ENCODE results near the gene DENND1A.
"Not testable (repeated sequence)": the region's sequence is repeated elsewhere in the genome, so short reads cannot be mapped to it uniquely, and the experiment has no call there.

Gene DENND1A

DNA sequence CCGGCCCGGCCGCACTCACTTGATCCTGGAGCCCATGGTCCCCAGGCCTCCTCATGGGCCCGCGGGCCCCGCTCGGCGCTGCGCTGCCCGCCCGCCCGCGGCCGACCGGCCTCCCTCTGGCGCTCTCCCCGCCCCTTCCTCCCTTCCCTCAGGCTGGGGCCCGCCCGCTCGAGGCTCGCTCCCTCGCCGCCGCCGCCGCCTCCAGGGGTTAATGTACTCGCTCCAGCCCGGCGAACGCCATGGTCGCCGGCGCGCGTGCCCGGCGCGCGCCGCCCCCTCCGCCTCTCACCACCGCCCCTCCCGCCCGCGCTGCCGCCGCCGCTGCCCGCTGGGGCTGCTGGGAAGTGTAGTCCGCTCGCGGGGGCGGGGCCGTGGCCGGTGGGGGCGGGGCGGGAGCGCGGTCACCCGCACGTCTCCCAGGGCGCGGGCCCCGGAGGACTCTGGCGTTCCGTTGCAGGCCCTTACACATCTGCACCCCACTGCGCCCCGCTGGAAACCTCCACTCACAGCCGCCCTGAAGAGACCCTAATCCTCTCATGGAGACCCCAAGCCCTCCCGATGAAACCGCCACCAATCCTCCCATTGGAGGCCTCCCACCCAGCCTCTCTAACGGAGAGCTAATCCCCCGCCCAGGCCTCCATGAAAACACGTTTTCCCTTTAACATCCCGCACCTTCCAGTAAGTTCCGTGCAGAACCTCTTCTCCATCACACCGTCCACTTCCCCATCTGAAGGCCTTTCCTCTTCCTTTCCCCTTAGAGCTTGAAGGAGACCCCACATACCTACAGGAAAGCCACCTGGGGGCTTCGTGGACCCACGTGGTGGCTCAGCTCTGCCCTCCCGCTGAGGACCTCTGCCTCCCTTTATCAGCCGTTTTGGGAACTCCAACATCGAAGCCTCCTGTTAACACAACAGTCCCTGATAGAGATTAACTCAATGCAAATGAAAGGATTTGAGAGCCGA is at the start of gene DENND1A:
Gene DENND1A (minus strand): TSS at position 257 of the 962 bp plus-strand sequence. CDS start 221 bp downstream, at position 36.
- DNase-seq (ENCODE audit: extremely low read depth in 1 of 2, low read depth in 1 of 2): peak; percentile 57 to 81

GRCh38 chr9:123978981-123979380 is 49.1 kb upstream of the DENND1A start:
- DNase-seq (ENCODE audit: extremely low read depth in 1 of 2, low read depth in 1 of 2): no peak

GRCh38 chr9:123976579-123976978 is 46.7 kb upstream of the DENND1A start:
- DNase-seq (ENCODE audit: extremely low read depth in 1 of 2, low read depth in 1 of 2): not testable (repeated sequence)

GRCh38 chr9:123975871-123976270 is 45.9 kb upstream of the DENND1A start:
- DNase-seq (ENCODE audit: extremely low read depth in 1 of 2, low read depth in 1 of 2): no peak

DNA sequence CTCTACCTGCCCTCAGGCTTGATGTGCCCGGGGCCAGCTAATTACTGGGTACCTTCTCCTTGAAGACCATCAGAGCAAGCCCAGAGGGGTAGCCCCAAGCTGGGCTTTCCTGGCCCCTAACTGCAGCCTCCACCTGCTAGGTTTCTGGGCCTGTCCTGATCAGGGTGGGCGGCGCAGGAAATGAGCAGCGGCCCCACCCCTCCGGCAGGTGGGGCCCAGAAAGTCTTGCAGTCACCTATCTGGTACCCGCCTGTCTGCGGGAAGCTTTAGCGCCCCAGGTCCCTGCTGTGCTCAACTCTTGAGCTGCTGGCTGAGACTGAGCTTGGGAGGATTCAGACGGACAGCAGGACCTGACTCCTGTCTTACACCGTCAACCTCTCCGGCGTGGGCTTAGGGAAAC is 44.5 kb upstream of the DENND1A start:
- DNase-seq (ENCODE audit: extremely low read depth in 1 of 2, low read depth in 1 of 2): no peak

DNA sequence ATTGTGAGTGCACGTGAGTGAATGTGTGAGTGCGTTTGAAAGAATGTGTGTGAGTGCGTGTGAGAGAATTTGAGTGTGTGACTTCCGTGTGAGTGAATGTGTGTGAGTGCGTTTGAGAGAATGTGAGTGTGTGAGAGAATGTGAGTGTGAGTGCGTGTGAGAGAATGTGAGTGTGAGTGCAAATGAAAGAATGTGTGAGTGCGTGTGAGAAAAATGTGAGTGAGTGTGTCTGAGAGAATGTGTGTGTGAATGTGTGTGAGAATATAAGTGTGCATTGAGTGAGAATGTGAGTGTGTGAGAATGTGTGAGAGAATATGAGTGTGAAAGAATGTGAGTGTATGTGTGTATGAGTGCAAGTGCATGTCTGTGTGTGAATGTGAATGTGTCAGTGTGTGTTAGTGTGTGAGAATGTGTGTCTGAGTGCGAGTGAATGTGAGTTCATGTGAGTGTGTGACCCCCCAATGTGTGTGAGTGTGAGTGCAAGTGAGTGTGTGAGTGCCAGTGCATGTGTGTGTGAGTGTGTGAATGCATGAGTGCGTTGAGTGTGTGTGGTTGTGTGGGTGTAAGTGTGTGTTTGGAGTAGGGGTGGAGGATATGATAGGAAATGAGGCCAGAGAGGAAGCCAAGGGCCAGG is 43.8 kb upstream of the DENND1A start:
- no peak for DNase-seq (ENCODE audit: extremely low read depth in 1 of 2, low read depth in 1 of 2)

DNA sequence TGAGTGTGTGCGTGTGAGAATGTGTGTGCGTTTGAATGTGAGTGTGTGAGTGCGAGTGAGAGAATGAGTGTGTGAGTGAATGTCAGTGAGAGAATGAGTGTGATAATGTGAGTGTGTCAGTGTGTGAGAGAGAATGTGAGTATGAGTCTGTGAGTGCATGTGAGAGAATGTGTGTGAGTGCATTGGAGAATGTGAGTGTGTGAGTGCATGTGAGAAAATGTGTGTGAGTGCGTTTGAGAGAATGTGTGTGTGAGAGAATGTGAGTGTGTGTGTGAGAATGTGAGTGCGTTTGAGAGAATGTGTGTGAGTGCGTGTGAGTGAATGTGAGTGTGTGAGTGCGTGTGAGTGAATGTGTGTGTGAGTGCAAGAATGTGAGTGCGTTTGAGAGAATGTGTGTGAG is 42.7 kb upstream of the DENND1A start:
- no peak for DNase-seq (ENCODE audit: extremely low read depth in 1 of 2, low read depth in 1 of 2)

- DNase-seq (ENCODE audit: extremely low read depth in 1 of 2, low read depth in 1 of 2): no peak
Observed at GRCh38 chr9:123967323-123967722, 37.4 kb upstream of the DENND1A start.

- no peak for DNase-seq (ENCODE audit: extremely low read depth in 1 of 2, low read depth in 1 of 2)
Observed at GRCh38 chr9:123965801-123966686, 36.1 kb upstream of the DENND1A start.

DNA sequence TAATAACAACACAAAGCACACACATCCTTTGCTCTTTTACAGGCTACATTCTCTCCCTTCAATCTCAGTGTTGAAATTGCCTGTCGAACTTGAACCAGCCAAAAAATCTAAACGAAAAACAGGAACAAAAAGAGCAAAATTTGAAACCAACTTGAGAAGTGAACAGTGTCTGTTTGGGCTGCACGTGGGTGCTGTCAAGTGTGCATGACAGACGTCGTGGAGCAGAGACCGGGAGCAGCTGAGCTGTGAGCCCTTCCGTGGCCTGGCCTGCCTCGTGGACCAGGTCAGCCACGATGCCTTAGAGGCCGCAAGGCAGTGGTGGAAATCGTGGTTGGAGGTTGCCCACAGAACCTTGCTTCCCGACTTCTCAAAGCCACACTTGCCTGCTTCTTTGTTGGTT is 34.8 kb upstream of the DENND1A start:
- no peak for DNase-seq (ENCODE audit: extremely low read depth in 1 of 2, low read depth in 1 of 2)

- no peak for DNase-seq (ENCODE audit: extremely low read depth in 1 of 2, low read depth in 1 of 2)
Observed at GRCh38 chr9:123960965-123961364, 31.0 kb upstream of the DENND1A start.

DNA sequence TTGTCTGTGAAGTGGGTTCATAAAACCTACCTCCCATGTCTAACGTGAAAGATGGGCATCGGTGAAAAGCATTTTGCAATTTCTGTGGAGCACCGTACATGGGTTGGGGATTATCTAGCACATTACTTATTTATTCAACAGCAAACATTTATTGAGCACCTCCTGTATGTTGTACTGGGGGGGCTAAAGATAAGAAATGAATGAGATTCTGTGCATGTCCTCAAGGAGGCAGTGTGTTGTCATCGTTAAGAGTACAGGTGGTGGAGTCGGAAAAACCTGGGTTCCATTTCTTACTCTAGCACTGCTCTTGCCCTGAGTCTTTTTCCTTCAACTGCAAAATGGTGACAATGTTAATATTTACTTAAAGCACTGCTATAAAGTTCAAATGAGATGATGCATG is 30.4 kb upstream of the DENND1A start:
- DNase-seq (ENCODE audit: extremely low read depth in 1 of 2, low read depth in 1 of 2): no peak

- DNase-seq (ENCODE audit: extremely low read depth in 1 of 2, low read depth in 1 of 2): no peak
Observed at GRCh38 chr9:123959787-123960186, 29.9 kb upstream of the DENND1A start.

GRCh38 chr9:123957731-123958130 is 27.8 kb upstream of the DENND1A start:
- DNase-seq (ENCODE audit: extremely low read depth in 1 of 2, low read depth in 1 of 2): no peak

- no peak for DNase-seq (ENCODE audit: extremely low read depth in 1 of 2, low read depth in 1 of 2)
Observed at GRCh38 chr9:123957168-123957721, 27.3 kb upstream of the DENND1A start.

DNA sequence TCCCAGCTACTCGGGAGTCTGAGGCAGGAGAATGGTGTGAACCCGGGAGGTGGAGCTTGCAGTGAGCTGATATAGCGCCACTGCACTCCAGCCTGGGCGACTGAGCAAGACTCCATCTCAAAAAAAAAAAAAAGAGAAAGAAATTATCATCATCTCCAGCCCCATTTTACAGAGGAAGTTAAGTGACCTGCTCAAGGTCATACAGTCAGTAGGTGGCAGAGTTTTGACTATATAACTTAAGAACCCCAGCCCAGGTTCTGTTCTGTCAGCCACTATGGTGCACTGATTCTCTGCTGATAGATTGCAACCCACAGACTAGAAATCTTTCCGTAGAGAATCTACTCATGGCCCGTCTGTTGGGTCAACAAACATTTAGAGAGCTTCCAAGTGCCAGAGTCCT is 25.7 kb upstream of the DENND1A start:
- no peak for DNase-seq (ENCODE audit: extremely low read depth in 1 of 2, low read depth in 1 of 2)

DNA sequence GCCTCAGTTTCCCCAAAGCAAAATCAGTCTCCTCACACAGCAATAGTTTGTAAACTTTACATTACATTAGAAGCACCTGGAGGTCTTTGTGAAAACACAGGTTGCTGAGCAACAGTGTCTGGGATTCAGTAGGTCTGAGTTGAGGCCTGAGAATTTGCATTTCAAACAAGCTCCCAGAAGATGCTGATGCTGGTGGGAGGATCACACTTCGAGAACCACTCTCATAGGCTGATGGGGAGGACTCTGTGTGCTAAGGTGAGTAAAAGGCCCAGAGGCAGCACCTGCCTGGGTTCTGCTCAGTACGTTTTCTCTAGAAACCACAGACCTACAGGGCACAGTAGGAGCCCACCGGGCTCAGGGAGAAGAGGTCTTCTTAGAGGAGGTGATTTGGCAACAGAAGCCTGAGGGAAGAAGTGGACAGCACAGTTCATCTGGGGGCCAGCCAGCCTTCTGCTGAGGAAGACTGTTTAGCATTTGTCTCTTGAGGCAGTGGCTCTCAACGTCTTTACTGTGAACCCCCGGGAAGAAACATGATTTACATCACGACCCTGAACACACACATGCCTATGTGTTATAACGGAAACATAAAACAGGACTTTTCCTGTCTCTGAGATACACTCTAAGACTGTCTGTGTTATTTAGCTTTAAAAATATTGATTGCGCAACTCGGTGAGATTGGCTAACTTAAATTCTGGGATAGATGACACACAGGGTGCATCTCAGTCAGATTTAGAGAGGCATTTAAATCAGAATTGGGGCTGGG is 24.8 kb upstream of the DENND1A start:
- DNase-seq (ENCODE audit: extremely low read depth in 1 of 2, low read depth in 1 of 2): no peak

- DNase-seq (ENCODE audit: extremely low read depth in 1 of 2, low read depth in 1 of 2): no peak
Observed at GRCh38 chr9:123952641-123953495, 22.9 kb upstream of the DENND1A start.

GRCh38 chr9:123948286-123948685 is 18.4 kb upstream of the DENND1A start:
- no peak for DNase-seq (ENCODE audit: extremely low read depth in 1 of 2, low read depth in 1 of 2)
